ENCODE data around the gene TNS3. TPM values are rescaled to one million over a fixed set of nuclear protein-coding genes. Genes with fewer than 3 reads are reported as not detected.

The TNS3 gene
- total RNA-seq, 1 donor from 2014 or later: 92.9 TPM

DNA sequence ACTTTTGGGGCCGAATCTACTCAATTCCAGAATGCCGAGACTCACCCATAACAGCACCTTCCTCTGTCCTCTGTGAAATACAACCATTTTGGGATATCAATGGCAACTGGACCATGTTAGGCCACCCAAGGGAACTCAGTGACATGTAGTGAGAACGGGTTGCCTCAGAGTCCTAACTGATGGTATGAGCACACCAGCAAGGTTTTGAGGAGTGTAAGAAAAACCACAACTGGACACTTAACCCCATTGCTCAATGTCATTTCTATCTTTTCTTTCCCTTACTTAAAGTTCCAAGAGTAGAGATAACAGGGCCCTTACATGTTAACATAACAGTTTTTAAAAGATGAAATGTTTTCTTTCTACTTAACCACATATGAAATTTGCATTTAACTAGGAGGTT is 67.1 kb downstream of the TNS3 start:
- H3K27me3 ChIP-seq (ENCODE audit: insufficient read depth, low read length): no peaks in the 10 kb centered on the region
- H3K9me3 Mint-ChIP-seq (ENCODE audit: unreplicated experiment): no peaks in the 10 kb centered on the region
- peaks cover 77% of the 10 kb centered on the region for H3K79me2 ChIP-seq (ENCODE audit: insufficient read depth, low read length)
- H3K9ac ChIP-seq (ENCODE audit: low read length): no peak overlapping the region
- FAIRE-seq (no peak), DNase-seq (ENCODE audit: low read depth) (no peak)
- no peak overlapping the region for H2AFZ ChIP-seq (ENCODE audit: low read depth, low read length)
- no peak overlapping the region for H3K27ac ChIP-seq (ENCODE audit: low read depth, low read length)
- no peaks in the 10 kb centered on the region for H3K27me3 Mint-ChIP-seq (ENCODE audit: low read depth, unreplicated experiment)
- H3K4me1 Mint-ChIP-seq (ENCODE audit: low read depth, unreplicated experiment): peaks cover 31% of the 10 kb centered on the region
- no peak overlapping the region for H3K4me3 ChIP-seq (ENCODE audit: insufficient read depth, low read depth, low read length)
- H3K27ac Mint-ChIP-seq (ENCODE audit: unreplicated experiment): no peak overlapping the region
- peaks cover 14% of the 10 kb centered on the region for H3K36me3 Mint-ChIP-seq (ENCODE audit: low read depth, unreplicated experiment)
- peaks cover 30% of the 10 kb centered on the region for H3K4me1 ChIP-seq (ENCODE audit: insufficient read depth, low read length)
- H3K9me3 ChIP-seq (ENCODE audit: insufficient read depth, low read depth, low read length): no peaks in the 10 kb centered on the region
- no peaks in the 10 kb centered on the region for H3K36me3 ChIP-seq (ENCODE audit: insufficient read depth, low read length)
- H3K4me2 ChIP-seq (ENCODE audit: low read length): no peak overlapping the region
- H3K4me3 Mint-ChIP-seq (ENCODE audit: unreplicated experiment): no peak overlapping the region
- H4K20me1 ChIP-seq (ENCODE audit: insufficient read depth, low read length): peaks cover 29% of the 10 kb centered on the region
- TF ChIP-seq EZH2 (IDR thresholded peaks at IDR 0.05; ENCODE audit: insufficient read depth, low read length): no peak
- TF ChIP-seq, protein P1, sequence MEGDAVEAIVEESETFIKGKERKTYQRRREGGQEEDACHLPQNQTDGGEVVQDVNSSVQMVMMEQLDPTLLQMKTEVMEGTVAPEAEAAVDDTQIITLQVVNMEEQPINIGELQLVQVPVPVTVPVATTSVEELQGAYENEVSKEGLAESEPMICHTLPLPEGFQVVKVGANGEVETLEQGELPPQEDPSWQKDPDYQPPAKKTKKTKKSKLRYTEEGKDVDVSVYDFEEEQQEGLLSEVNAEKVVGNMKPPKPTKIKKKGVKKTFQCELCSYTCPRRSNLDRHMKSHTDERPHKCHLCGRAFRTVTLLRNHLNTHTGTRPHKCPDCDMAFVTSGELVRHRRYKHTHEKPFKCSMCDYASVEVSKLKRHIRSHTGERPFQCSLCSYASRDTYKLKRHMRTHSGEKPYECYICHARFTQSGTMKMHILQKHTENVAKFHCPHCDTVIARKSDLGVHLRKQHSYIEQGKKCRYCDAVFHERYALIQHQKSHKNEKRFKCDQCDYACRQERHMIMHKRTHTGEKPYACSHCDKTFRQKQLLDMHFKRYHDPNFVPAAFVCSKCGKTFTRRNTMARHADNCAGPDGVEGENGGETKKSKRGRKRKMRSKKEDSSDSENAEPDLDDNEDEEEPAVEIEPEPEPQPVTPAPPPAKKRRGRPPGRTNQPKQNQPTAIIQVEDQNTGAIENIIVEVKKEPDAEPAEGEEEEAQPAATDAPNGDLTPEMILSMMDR (IDR thresholded peaks at IDR 0.05; ENCODE audit: insufficient read depth, low read depth, low read length): no peak

DNA sequence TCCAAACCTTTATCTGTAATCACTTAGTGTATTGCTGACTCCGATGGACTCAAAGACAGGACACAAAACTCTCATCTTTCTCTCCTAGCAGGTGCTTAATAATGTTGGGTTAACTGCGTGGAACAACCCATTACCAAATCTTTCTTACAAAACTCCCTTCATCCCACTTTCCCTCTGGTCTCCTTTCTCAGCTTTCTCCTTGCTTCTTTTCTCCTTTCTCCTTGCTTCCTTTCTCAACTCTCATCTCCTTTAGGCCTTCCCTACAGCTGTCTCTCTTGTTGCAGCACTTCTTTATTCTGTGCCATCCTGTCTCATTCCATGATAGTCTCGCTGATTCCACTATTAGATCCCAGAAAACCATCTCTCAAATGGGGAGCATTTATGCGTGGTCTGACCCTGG is 67.5 kb downstream of the TNS3 start:
- Histone ChIP-seq H3K79me2 (ENCODE audit: insufficient read depth, low read length) (peaks cover 79% of the 10 kb centered on the region), H3K27me3 (ENCODE audit: insufficient read depth, low read length) (no peaks in the 10 kb centered on the region), H3K4me3 (ENCODE audit: insufficient read depth, low read depth, low read length) (no peak overlapping the region), H3K36me3 (ENCODE audit: insufficient read depth, low read length) (no peaks in the 10 kb centered on the region), H3K4me1 (ENCODE audit: insufficient read depth, low read length) (peaks cover 28% of the 10 kb centered on the region), H3K27ac (ENCODE audit: low read depth, low read length) (peak overlapping the region; percentile 52), H3K4me2 (ENCODE audit: low read length) (peak overlapping the region; percentile 72), H3K9ac (ENCODE audit: low read length) (peak overlapping the region; percentile 47), H3K9me3 (ENCODE audit: insufficient read depth, low read depth, low read length) (no peaks in the 10 kb centered on the region), H2AFZ (ENCODE audit: low read depth, low read length) (no peak overlapping the region), H4K20me1 (ENCODE audit: insufficient read depth, low read length) (peaks cover 28% of the 10 kb centered on the region)
- peaks cover 31% of the 10 kb centered on the region for H3K4me1 Mint-ChIP-seq (ENCODE audit: low read depth, unreplicated experiment)
- no peaks in the 10 kb centered on the region for H3K27me3 Mint-ChIP-seq (ENCODE audit: low read depth, unreplicated experiment)
- H3K9me3 Mint-ChIP-seq (ENCODE audit: unreplicated experiment): no peaks in the 10 kb centered on the region
- H3K27ac Mint-ChIP-seq (ENCODE audit: unreplicated experiment): no peak overlapping the region
- TF ChIP-seq, protein P1 (IDR thresholded peaks at IDR 0.05; ENCODE audit: insufficient read depth, low read depth, low read length): no peak
- no peak for TF ChIP-seq EZH2 (IDR thresholded peaks at IDR 0.05; ENCODE audit: insufficient read depth, low read length)
- peaks cover 17% of the 10 kb centered on the region for H3K36me3 Mint-ChIP-seq (ENCODE audit: low read depth, unreplicated experiment)
- no peak for FAIRE-seq
- no peak for DNase-seq (ENCODE audit: low read depth)
- no peak overlapping the region for H3K4me3 Mint-ChIP-seq (ENCODE audit: unreplicated experiment)

DNA sequence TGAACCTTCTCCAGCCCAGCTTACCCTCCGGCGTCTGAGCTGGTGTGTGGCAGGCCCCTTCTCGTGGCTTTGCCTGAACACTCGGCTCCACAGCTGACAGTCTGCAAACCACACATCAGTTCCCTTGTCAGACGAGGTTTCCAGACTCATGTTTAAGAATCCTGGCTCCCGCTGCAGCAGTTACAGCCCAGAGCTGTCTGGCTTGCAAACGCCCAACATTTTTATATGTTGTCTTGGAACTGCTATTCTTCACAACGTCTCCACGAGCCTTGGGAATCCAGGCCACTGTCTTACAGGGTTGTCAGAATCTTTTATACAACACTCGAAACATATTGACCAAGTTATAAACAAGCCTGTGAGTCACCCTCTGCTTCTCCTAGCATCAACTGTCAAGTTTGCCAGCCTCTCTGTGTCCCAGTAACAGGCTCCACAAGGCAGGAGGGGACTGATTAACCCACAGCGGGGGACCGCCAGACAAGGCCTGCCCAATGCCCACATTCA is 68.1 kb downstream of the TNS3 start:
- Histone ChIP-seq H3K4me3 (ENCODE audit: insufficient read depth, low read depth, low read length) (no peak overlapping the region), H3K4me2 (ENCODE audit: low read length) (peak overlapping the region; percentile 72)

More for the DNA sequence above, 68.1 kb downstream of the TNS3 start:
- H3K27me3 Mint-ChIP-seq (ENCODE audit: low read depth, unreplicated experiment): no peaks in the 10 kb centered on the region
- peak overlapping the region; percentile 28 for H3K4me3 Mint-ChIP-seq (ENCODE audit: unreplicated experiment)
- TF ChIP-seq EZH2 (IDR thresholded peaks at IDR 0.05; ENCODE audit: insufficient read depth, low read length): no peak
- TF ChIP-seq, protein P1 (IDR thresholded peaks at IDR 0.05; ENCODE audit: insufficient read depth, low read depth, low read length): no peak
- no peak overlapping the region for H3K27ac Mint-ChIP-seq (ENCODE audit: unreplicated experiment)
- H3K4me1 Mint-ChIP-seq (ENCODE audit: low read depth, unreplicated experiment): peaks cover 28% of the 10 kb centered on the region
- DNase-seq (ENCODE audit: low read depth): peak; percentile 91
- Histone ChIP-seq H3K79me2 (ENCODE audit: insufficient read depth, low read length) (peaks cover 79% of the 10 kb centered on the region), H3K9me3 (ENCODE audit: insufficient read depth, low read depth, low read length) (no peaks in the 10 kb centered on the region), H3K36me3 (ENCODE audit: insufficient read depth, low read length) (no peaks in the 10 kb centered on the region), H2AFZ (ENCODE audit: low read depth, low read length) (no peak overlapping the region), H3K4me1 (ENCODE audit: insufficient read depth, low read length) (peaks cover 23% of the 10 kb centered on the region), H3K27me3 (ENCODE audit: insufficient read depth, low read length) (no peaks in the 10 kb centered on the region), H3K9ac (ENCODE audit: low read length) (peak overlapping the region; percentile 47), H3K27ac (ENCODE audit: low read depth, low read length) (peak overlapping the region; percentile 52), H4K20me1 (ENCODE audit: insufficient read depth, low read length) (peaks cover 27% of the 10 kb centered on the region)
- no peaks in the 10 kb centered on the region for H3K9me3 Mint-ChIP-seq (ENCODE audit: unreplicated experiment)
- FAIRE-seq: peak; percentile 60
- peaks cover 19% of the 10 kb centered on the region for H3K36me3 Mint-ChIP-seq (ENCODE audit: low read depth, unreplicated experiment)
